KMS-11 (cell line): ENCODE data around the gene DOC2A.

Source experiments
- H2AFZ ChIP-seq: fragments of 200-600 bp; sonication (generic); 2 replicates; pipeline ENCODE4 v1.6.1; 2016; ENCODE audit warnings: antibody characterized with exemption, mixed run types, low read depth
- H3K27ac ChIP-seq: fragments of 200-600 bp; sonication (generic); 2 replicates; pipeline ENCODE4 v1.6.1; 2016; ENCODE audit warnings: mild to moderate bottlenecking, mixed run types
- H3K27me3 ChIP-seq: fragments of 200-600 bp; sonication (generic); 2 replicates; pipeline ENCODE4 v1.6.1; 2017; ENCODE audit warnings: mild to moderate bottlenecking, low read depth, mixed run types, moderate library complexity; ENCODE audit not compliant: insufficient read depth
- H3K36me3 ChIP-seq: fragments of 200-600 bp; sonication (generic); 2 replicates; pipeline ENCODE4 v1.6.1; 2017; ENCODE audit warnings: mild to moderate bottlenecking, mixed run types; ENCODE audit not compliant: insufficient read depth
- H3K4me1 ChIP-seq: fragments of 200-600 bp; sonication (generic); 2 replicates; pipeline ENCODE4 v1.6.1; 2016; ENCODE audit warnings: mild to moderate bottlenecking, low read depth, mixed run types; ENCODE audit not compliant: poor library complexity, severe bottlenecking
- H3K4me2 ChIP-seq: fragments of 200-600 bp; sonication (generic); 2 replicates; pipeline ENCODE4 v1.7.0; 2016; ENCODE audit warnings: mild to moderate bottlenecking, mixed run types
- H3K4me3 ChIP-seq: fragments of 200-600 bp; sonication (generic); IDR thresholded peaks from 2 replicates; pipeline ENCODE4 v1.6.1; 2017; ENCODE audit warnings: low read depth, low read length, mixed read lengths; ENCODE audit not compliant: insufficient read depth
- H3K79me2 ChIP-seq: fragments of 200-600 bp; sonication (generic); 2 replicates; pipeline ENCODE4 v1.6.1; 2016; ENCODE audit warnings: low read depth, mixed run types; ENCODE audit not compliant: insufficient read depth
- H3K9ac ChIP-seq: fragments of 200-600 bp; sonication (generic); 2 replicates; pipeline ENCODE4 v1.6.1; 2016; ENCODE audit warnings: mild to moderate bottlenecking, mixed run types
- H4K20me1 ChIP-seq: fragments of 200-600 bp; sonication (generic); 2 replicates; pipeline ENCODE4 v1.6.1; 2016; ENCODE audit warnings: mild to moderate bottlenecking, mixed run types; ENCODE audit not compliant: insufficient read depth
- TF ChIP-seq, protein P1 (sequence below): fragments of 200-600 bp; sonication (generic); conservative IDR thresholded peaks from 2 replicates; pipeline ENCODE4 v1.6.1; 2017; ENCODE audit warnings: low read depth, mild to moderate bottlenecking, antibody characterized with exemption, low read length, moderate library complexity, mixed read lengths

DOC2A gene

DNA sequence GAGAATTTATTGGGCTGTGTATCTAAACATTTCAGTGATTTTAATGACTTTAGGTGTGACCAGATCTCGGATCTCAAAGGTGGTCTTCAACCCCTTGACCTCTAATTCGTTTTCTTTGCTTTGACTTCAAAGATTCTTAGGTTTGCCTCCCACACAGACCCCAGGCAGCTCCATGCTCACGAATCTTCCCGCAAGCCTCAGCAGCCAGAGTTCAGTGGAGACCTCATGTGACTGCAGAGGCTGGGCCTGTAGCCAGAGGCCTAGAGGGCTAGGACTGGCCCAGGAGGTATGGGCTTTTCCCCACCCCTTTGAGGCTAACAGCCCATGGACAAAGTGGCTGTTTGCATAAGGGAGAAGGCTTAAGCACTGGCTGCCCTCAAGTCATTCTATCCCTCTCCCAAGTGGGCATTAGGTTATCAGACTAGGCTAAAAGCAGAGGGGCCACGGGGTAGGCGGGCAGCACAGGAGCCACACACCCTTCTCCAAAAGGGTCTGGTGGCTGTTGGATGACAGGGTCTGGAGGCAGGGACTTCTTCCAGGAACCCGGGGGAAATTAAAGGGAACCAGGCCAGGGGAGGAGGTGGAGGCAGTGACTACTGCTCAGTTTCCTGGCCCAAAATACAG, 18.4 kb downstream of the DOC2A start:
- Histone ChIP-seq H3K4me1 (peaks cover 17% of the 10 kb centered on the region), H3K9ac (no peak overlapping the region), H3K27me3 (no peaks in the 10 kb centered on the region), H3K36me3 (no peaks in the 10 kb centered on the region), H3K4me2 (no peak overlapping the region), H2AFZ (no peak overlapping the region), H3K79me2 (peaks cover 9% of the 10 kb centered on the region; the same call in 1 of the 2 replicates), H4K20me1 (no peaks in the 10 kb centered on the region), H3K4me3 (no peak overlapping the region), H3K27ac (no peak overlapping the region)
- TF ChIP-seq, protein P1, sequence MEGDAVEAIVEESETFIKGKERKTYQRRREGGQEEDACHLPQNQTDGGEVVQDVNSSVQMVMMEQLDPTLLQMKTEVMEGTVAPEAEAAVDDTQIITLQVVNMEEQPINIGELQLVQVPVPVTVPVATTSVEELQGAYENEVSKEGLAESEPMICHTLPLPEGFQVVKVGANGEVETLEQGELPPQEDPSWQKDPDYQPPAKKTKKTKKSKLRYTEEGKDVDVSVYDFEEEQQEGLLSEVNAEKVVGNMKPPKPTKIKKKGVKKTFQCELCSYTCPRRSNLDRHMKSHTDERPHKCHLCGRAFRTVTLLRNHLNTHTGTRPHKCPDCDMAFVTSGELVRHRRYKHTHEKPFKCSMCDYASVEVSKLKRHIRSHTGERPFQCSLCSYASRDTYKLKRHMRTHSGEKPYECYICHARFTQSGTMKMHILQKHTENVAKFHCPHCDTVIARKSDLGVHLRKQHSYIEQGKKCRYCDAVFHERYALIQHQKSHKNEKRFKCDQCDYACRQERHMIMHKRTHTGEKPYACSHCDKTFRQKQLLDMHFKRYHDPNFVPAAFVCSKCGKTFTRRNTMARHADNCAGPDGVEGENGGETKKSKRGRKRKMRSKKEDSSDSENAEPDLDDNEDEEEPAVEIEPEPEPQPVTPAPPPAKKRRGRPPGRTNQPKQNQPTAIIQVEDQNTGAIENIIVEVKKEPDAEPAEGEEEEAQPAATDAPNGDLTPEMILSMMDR = no peak

DNA sequence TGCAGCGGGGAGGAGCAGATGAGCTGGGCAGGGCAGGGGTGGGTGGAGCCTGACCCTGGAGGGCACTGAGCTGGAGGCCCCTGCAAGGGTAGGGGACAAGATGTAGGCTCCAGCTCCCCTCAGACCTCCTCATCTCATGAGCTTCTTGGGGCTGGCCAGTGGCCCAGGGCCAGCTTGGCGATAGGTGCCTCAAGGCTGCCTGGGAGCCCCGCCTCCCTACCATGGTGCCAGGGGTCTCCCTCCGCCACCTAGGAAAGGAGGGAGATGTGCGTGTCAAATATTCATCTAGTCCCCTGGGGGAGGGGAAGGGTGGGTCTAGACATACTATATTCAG, 19.3 kb downstream of the DOC2A start:
- no peaks in the 10 kb centered on the region for H4K20me1 ChIP-seq
- H3K27ac ChIP-seq = no peak overlapping the region
- H3K4me3 ChIP-seq = no peak overlapping the region
- H3K27me3 ChIP-seq = no peaks in the 10 kb centered on the region
- H3K4me2 ChIP-seq = no peak overlapping the region
- no peak overlapping the region for H3K9ac ChIP-seq
- no peaks in the 10 kb centered on the region for H3K79me2 ChIP-seq
- peaks cover 9% of the 10 kb centered on the region for H3K4me1 ChIP-seq
- H3K36me3 ChIP-seq = no peaks in the 10 kb centered on the region
- TF ChIP-seq, protein P1 = no peak
- no peak overlapping the region for H2AFZ ChIP-seq

DNA sequence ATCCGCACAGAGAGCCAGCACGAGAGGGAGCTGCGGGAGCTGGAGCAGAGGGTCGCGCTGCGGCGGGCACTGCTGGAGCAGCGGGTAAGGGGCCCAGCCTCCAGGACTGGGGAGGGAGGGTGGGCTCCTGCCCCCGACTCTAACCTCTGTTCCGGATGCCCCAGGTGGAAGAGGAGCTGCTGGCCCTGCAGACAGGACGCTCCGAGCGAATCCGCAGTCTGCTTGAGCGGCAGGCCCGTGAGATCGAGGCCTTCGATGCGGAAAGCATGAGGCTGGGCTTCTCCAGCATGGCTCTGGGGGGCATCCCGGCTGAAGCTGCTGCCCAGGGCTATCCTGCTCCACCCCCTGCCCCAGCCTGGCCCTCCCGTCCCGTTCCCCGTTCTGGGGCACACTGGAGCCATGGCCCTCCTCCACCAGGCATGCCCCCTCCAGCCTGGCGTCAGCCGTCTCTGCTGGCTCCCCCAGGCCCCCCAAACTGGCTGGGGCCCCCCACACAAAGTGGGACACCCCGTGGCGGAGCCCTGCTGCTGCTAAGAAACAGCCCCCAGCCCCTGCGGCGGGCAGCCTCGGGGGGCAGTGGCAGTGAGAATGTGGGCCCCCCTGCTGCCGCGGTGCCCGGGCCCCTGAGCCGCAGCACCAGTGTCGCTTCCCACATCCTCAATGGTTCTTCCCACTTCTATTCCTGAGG, 19.8 kb downstream of the DOC2A start:
- Histone ChIP-seq H3K36me3 (no peaks in the 10 kb centered on the region), H3K9ac (no peak overlapping the region), H3K27ac (no peak overlapping the region), H3K4me3 (no peak overlapping the region), H2AFZ (no peak overlapping the region), H4K20me1 (no peaks in the 10 kb centered on the region), H3K4me1 (peaks cover 9% of the 10 kb centered on the region), H3K4me2 (no peak overlapping the region), H3K27me3 (no peaks in the 10 kb centered on the region), H3K79me2 (no peaks in the 10 kb centered on the region)
- TF ChIP-seq, protein P1 = no peak

DNA sequence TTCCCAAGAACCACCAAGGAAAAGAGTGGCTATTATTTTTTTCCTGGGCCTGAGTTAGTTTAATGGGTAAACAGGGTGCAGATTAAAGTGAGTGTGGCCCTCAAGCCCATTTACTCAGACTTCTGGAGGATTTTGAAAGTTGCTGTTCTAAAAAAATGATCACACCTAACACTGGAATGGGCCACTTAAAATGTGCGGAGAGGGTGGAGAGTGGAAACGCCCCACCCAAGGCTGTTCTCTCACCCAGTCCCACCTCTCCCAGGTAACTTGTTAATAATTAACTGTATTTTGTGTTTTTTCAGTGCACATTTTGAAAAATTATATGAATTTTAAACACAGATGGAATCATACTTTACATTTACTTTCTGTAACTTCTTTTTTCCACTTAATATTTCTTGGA, 20.8 kb downstream of the DOC2A start:
- no peak overlapping the region for H2AFZ ChIP-seq
- TF ChIP-seq, protein P1 = no peak
- H3K36me3 ChIP-seq = no peaks in the 10 kb centered on the region
- H4K20me1 ChIP-seq = no peaks in the 10 kb centered on the region
- no peak overlapping the region for H3K4me3 ChIP-seq
- peaks cover 9% of the 10 kb centered on the region for H3K4me1 ChIP-seq
- H3K79me2 ChIP-seq = no peaks in the 10 kb centered on the region
- no peak overlapping the region for H3K9ac ChIP-seq
- no peak overlapping the region for H3K4me2 ChIP-seq
- H3K27me3 ChIP-seq = no peaks in the 10 kb centered on the region
- no peak overlapping the region for H3K27ac ChIP-seq
